Measurements from ENCODE around the gene TEX51. TPM values are rescaled to one million over a fixed set of nuclear protein-coding genes. Genes with fewer than 3 reads are reported as not detected.

Gene TEX51
- total RNA-seq, 6 experiments from 2014 or later: 0.66 TPM; not detected in 5

DNA sequence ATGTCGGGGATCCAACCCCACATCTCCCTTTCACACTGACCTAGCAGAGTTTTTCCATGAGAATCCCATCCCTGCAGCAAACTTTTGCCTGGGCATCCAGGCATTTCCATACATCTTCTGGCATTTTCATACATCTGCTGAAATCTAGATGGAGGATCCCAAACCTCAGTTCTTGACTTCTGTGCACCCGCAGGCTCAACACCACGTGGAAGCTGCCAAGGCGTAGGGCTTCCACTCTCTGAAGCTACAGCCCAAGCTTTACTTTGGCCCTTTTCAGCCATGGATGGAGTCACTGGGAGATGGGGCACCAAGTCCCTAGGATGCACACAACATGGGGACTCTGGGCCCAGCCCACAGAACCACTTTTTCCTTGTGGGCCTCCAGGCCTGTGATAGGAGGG lies 32.2 kb upstream of the TEX51 start:
- TF ChIP-seq, protein P1, sequence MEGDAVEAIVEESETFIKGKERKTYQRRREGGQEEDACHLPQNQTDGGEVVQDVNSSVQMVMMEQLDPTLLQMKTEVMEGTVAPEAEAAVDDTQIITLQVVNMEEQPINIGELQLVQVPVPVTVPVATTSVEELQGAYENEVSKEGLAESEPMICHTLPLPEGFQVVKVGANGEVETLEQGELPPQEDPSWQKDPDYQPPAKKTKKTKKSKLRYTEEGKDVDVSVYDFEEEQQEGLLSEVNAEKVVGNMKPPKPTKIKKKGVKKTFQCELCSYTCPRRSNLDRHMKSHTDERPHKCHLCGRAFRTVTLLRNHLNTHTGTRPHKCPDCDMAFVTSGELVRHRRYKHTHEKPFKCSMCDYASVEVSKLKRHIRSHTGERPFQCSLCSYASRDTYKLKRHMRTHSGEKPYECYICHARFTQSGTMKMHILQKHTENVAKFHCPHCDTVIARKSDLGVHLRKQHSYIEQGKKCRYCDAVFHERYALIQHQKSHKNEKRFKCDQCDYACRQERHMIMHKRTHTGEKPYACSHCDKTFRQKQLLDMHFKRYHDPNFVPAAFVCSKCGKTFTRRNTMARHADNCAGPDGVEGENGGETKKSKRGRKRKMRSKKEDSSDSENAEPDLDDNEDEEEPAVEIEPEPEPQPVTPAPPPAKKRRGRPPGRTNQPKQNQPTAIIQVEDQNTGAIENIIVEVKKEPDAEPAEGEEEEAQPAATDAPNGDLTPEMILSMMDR (IDR thresholded peaks at IDR 0.05): no peak
- no peak for TF ChIP-seq POLR2A (IDR thresholded peaks at IDR 0.05)
- ATAC-seq (no peak), DNase-seq (no peak)
- H3K4me3 ChIP-seq: no peak overlapping the region
- no peaks in the 10 kb centered on the region for H3K36me3 ChIP-seq
- no peaks in the 10 kb centered on the region for H3K27me3 ChIP-seq
- H3K9me3 ChIP-seq: no peaks in the 10 kb centered on the region
- no peak overlapping the region for H3K27ac ChIP-seq
- H3K4me1 ChIP-seq: no peaks in the 10 kb centered on the region
- WGBS (ENCODE audit: insufficient coverage, low coverage, low lambda C conversion rate, missing lambda C conversion rate): 74% methylated on average over 3 of the region's 4 CpGs
- intact Hi-C loops (cut with DNase I): no loop called here

DNA sequence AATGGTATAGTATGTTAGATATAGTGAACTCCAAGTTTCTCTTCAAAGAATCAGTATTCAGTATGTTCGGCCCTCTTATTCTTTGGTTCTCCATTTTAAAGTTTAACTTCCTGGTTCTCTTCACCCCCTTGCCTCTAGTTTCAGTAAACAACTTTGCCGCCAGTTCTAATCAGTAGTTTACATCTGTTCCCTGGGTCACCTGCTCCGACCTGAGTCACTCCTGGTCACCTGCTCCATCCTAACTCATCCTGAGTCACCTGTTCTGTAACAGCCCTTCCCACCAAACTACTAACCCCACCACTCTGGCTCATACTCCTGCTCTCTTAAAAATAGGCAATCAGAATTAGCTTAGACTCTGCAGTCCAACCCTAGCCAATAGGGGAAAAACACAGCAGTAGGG lies 23.7 kb upstream of the TEX51 start:
- intact Hi-C loops (cut with DNase I): no loop called here
- no peaks in the 10 kb centered on the region for H3K27me3 ChIP-seq
- ATAC-seq (no peak), DNase-seq (no peak)
- H3K4me3 ChIP-seq: no peak overlapping the region
- no peaks in the 10 kb centered on the region for H3K4me1 ChIP-seq
- H3K9me3 ChIP-seq: no peaks in the 10 kb centered on the region
- TF ChIP-seq POLR2A (IDR thresholded peaks at IDR 0.05): no peak
- TF ChIP-seq, protein P1 (IDR thresholded peaks at IDR 0.05): no peak
- 34% methylated on average over 3 of the region's 3 CpGs for WGBS (ENCODE audit: insufficient coverage, low coverage, low lambda C conversion rate, missing lambda C conversion rate)
- H3K36me3 ChIP-seq: no peaks in the 10 kb centered on the region
- no peak overlapping the region for H3K27ac ChIP-seq

DNA sequence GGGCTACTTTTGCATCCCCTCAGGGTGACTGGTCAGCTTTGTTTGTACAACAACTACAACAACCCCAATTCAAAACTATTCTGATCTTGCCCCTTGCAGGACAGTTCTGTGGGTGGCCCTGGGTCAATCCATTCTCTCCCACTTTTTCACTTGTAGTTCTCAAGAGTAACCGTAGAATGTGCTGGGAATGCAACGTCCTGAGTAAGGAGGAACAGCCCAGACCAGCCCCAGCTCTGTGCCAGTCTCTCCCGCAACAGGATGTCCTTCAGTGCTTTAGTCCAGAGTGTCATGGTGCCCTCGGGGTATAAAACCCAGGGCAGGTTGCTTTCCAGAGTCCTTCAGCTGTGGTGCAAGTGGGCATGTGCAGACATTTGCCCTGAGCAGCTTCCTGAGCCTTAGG lies 22.1 kb upstream of the TEX51 start:
- no peaks in the 10 kb centered on the region for H3K4me1 ChIP-seq
- no peaks in the 10 kb centered on the region for H3K9me3 ChIP-seq
- WGBS (ENCODE audit: insufficient coverage, low coverage, low lambda C conversion rate, missing lambda C conversion rate): 70% methylated on average over 4 of the region's 4 CpGs
- H3K36me3 ChIP-seq: no peaks in the 10 kb centered on the region
- TF ChIP-seq, protein P1 (IDR thresholded peaks at IDR 0.05): no peak
- TF ChIP-seq POLR2A (IDR thresholded peaks at IDR 0.05): no peak
- intact Hi-C loops (cut with DNase I): no loop called here
- DNase-seq (no peak), ATAC-seq (no peak)
- H3K27me3 ChIP-seq: no peaks in the 10 kb centered on the region
- H3K27ac ChIP-seq: no peak overlapping the region
- H3K4me3 ChIP-seq: no peak overlapping the region

DNA sequence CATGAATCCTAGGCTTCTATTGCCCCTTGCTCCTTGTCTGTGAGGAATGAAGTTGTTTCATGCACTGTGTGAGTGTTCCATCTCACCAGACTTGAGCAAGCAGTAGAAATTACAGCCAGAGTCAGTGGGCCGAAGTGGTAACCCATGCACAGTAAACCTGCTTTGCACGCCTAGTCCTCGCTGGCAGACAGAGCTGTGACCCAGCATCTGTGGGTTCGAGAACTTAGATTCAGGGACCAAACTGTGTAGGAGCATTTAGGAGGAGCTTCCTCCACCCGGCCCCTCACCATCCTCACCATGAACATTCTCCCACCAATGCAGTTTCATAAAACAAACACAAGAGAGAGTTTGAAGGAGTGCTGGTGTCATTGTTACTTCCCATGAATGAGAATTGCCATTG lies 21.6 kb upstream of the TEX51 start:
- Histone ChIP-seq H3K4me3 (no peak overlapping the region), H3K36me3 (no peaks in the 10 kb centered on the region), H3K4me1 (no peaks in the 10 kb centered on the region), H3K27me3 (no peaks in the 10 kb centered on the region), H3K9me3 (no peaks in the 10 kb centered on the region), H3K27ac (no peak overlapping the region)
- intact Hi-C loops (cut with DNase I): no loop called here
- TF ChIP-seq, protein P1 (IDR thresholded peaks at IDR 0.05): no peak
- no peak for TF ChIP-seq POLR2A (IDR thresholded peaks at IDR 0.05)
- 74% methylated on average over 4 of the region's 5 CpGs for WGBS (ENCODE audit: insufficient coverage, low coverage, low lambda C conversion rate, missing lambda C conversion rate)
- DNase-seq: no peak
- no peak for ATAC-seq

Data from right lobe of liver (tissue), 6 donors.